ENCODE measurements around the gene FCGBP.
"Not testable (repeated sequence)": the region's sequence is repeated elsewhere in the genome, so short reads cannot be mapped to it uniquely, and the experiment has no call there.

DNA sequence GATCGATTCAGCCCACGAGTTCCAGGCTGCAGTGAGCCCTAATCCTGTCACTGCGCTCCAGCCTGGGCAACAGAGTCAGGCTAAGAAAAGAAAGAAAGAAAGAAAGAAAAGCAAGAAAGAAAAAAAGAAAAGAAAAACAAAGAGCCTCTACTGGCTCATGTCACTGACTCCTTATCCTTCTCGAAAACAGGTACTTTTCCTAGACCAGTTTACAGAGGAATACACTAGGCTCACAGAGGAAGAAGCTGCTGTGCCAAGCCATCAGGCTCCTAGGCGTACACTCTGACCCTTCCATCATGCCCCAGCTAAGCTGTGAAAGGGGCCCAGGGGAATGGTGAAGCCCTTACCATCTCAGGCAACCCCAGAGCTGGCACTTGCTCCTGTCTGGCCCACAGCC, 41.9 kb downstream of the FCGBP start:
- TF ChIP-seq, protein P1, sequence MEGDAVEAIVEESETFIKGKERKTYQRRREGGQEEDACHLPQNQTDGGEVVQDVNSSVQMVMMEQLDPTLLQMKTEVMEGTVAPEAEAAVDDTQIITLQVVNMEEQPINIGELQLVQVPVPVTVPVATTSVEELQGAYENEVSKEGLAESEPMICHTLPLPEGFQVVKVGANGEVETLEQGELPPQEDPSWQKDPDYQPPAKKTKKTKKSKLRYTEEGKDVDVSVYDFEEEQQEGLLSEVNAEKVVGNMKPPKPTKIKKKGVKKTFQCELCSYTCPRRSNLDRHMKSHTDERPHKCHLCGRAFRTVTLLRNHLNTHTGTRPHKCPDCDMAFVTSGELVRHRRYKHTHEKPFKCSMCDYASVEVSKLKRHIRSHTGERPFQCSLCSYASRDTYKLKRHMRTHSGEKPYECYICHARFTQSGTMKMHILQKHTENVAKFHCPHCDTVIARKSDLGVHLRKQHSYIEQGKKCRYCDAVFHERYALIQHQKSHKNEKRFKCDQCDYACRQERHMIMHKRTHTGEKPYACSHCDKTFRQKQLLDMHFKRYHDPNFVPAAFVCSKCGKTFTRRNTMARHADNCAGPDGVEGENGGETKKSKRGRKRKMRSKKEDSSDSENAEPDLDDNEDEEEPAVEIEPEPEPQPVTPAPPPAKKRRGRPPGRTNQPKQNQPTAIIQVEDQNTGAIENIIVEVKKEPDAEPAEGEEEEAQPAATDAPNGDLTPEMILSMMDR (conservative IDR thresholded peaks at IDR 0.05 in 1 of 2, IDR thresholded peaks at IDR 0.05 in 1 of 2; ENCODE audit: extremely low read depth in 1 of 2, insufficient read depth in 1 of 2, low read depth in 1 of 2, low read length in 2 of 2), result not testable (repeated sequence)
- not testable (repeated sequence) for TF ChIP-seq EZH2 (IDR thresholded peaks at IDR 0.05; ENCODE audit: borderline replicate concordance, low read length)
